ENCODE data around the gene KLC1. TPM values are rescaled to one million over a fixed set of nuclear protein-coding genes. Genes with fewer than 3 reads are reported as not detected.
A peak's percentile ranks its signal among the peaks of the same experiment; 100 is the strongest.
"Not testable (repeated sequence)": the region's sequence is repeated elsewhere in the genome, so short reads cannot be mapped to it uniquely, and the experiment has no call there.

The KLC1 gene
- total and polyA plus RNA-seq, 4 donors: 207 to 505 (median 402) TPM

DNA sequence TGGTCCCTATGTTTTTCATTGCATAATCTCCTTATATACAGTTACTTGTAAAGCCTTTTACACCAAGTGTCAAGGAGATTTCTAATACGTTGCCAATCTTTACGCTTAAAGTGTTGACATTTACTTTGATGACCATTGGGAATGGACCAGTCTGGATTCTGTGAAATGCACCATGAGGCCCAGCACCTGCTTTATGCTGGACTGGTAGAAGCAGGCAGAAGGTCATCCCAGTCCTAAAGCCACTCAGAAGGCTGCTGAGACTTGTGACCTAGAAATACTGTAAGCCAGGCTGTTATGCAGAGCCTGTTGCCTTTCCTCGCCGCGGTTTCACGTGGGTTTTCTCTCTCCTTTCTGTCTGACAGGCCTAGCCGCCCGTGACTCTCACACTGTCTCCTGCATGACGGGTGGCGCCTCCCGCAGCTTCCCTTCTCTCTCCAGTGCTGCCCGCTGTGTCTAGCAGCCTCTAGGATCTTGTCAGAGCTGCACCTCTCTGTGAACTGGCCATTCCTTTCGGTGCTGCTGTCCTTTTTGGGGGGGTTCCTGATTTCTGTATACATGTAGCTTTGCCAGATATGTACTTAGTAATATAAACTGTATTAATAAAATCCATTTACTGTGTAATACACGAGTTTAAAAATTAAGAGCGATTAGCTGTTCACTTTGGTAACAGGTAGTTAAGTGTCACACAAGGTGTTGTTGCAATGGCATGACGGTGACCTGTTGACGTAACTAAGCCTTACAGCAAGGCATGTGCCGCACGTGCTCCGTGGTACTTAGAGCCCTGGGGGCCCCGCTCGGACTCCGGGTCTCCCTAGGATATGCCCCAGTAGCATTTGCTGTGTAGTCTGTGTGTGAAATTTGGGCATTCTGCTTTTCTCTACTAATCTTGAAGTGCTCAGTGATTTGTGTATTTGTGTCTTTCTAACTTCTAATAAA, 56.5 kb downstream of the KLC1 start:
- no peak for DNase-seq (ENCODE audit: low read depth in 4 of 6, low spot score in 6 of 6)
- Histone ChIP-seq H3K36me3 (ENCODE audit: control insufficient read depth, insufficient read depth, low read length) (peaks cover 60% of the 10 kb centered on the region), H3K4me3 (ENCODE audit: low read depth, low read length) (no peak overlapping the region), H3K27me3 (ENCODE audit: control insufficient read depth, insufficient read depth, low read length) (no peaks in the 10 kb centered on the region), H3K27ac (ENCODE audit: low read depth, low read length) (no peak overlapping the region), H3K4me1 (ENCODE audit: control insufficient read depth, insufficient read depth, low read length) (peaks cover 13% of the 10 kb centered on the region), H3K9me3 (ENCODE audit: control insufficient read depth, insufficient read depth, low read length) (no peaks in the 10 kb centered on the region)
- WGBS (ENCODE audit: insufficient coverage): 91% methylated on average over 17 of the region's 23 CpGs

- DNase-seq (ENCODE audit: low read depth in 4 of 6, low spot score in 6 of 6): peak in 1 of 6 donors; percentile 0
- 96% methylated on average over 12 of the region's 19 CpGs for WGBS (ENCODE audit: insufficient coverage)
- Histone ChIP-seq H3K27me3 (ENCODE audit: control insufficient read depth, insufficient read depth, low read length) (no peaks in the 10 kb centered on the region), H3K36me3 (ENCODE audit: control insufficient read depth, insufficient read depth, low read length) (peaks cover 48% of the 10 kb centered on the region), H3K4me1 (ENCODE audit: control insufficient read depth, insufficient read depth, low read length) (peaks cover 13% of the 10 kb centered on the region), H3K4me3 (ENCODE audit: low read depth, low read length) (no peak overlapping the region), H3K9me3 (ENCODE audit: control insufficient read depth, insufficient read depth, low read length) (no peaks in the 10 kb centered on the region), H3K27ac (ENCODE audit: low read depth, low read length) (no peak overlapping the region)
Measured at GRCh38 chr14:103686831-103687485, 57.9 kb downstream of the KLC1 start.

GRCh38 chr14:103687712-103688111, 58.7 kb downstream of the KLC1 start:
- Histone ChIP-seq H3K36me3 (ENCODE audit: control insufficient read depth, insufficient read depth, low read length) (peaks cover 54% of the 10 kb centered on the region), H3K9me3 (ENCODE audit: control insufficient read depth, insufficient read depth, low read length) (no peaks in the 10 kb centered on the region), H3K4me3 (ENCODE audit: low read depth, low read length) (no peak overlapping the region), H3K27ac (ENCODE audit: low read depth, low read length) (no peak overlapping the region), H3K4me1 (ENCODE audit: control insufficient read depth, insufficient read depth, low read length) (peaks cover 13% of the 10 kb centered on the region), H3K27me3 (ENCODE audit: control insufficient read depth, insufficient read depth, low read length) (no peaks in the 10 kb centered on the region)
- DNase-seq (ENCODE audit: low read depth in 4 of 6, low spot score in 6 of 6): no peak
- WGBS (ENCODE audit: insufficient coverage): 93% methylated on average over 2 of the region's 4 CpGs

- H3K36me3 ChIP-seq (ENCODE audit: control insufficient read depth, insufficient read depth, low read length): peaks cover 55% of the 10 kb centered on the region
- H3K27ac ChIP-seq (ENCODE audit: low read depth, low read length): peak overlapping the region; percentile 52
- no peak overlapping the region for H3K4me3 ChIP-seq (ENCODE audit: low read depth, low read length)
- WGBS (ENCODE audit: insufficient coverage): 95% methylated on average over 3 of the region's 5 CpGs
- no peaks in the 10 kb centered on the region for H3K27me3 ChIP-seq (ENCODE audit: control insufficient read depth, insufficient read depth, low read length)
- DNase-seq (ENCODE audit: low read depth in 4 of 6, low spot score in 6 of 6): no peak
- peaks cover 13% of the 10 kb centered on the region for H3K4me1 ChIP-seq (ENCODE audit: control insufficient read depth, insufficient read depth, low read length)
- H3K9me3 ChIP-seq (ENCODE audit: control insufficient read depth, insufficient read depth, low read length): no peaks in the 10 kb centered on the region
Measured at GRCh38 chr14:103688441-103688840, 59.4 kb downstream of the KLC1 start.

- peaks cover 55% of the 10 kb centered on the region for H3K36me3 ChIP-seq (ENCODE audit: control insufficient read depth, insufficient read depth, low read length)
- H3K4me1 ChIP-seq (ENCODE audit: control insufficient read depth, insufficient read depth, low read length): peaks cover 13% of the 10 kb centered on the region
- no peak overlapping the region for H3K4me3 ChIP-seq (ENCODE audit: low read depth, low read length)
- H3K27me3 ChIP-seq (ENCODE audit: control insufficient read depth, insufficient read depth, low read length): no peaks in the 10 kb centered on the region
- peak overlapping the region; percentile 52 for H3K27ac ChIP-seq (ENCODE audit: low read depth, low read length)
- peak; percentile 40 to 86 (median 68) for DNase-seq (ENCODE audit: low read depth in 4 of 6, low spot score in 6 of 6)
- no peaks in the 10 kb centered on the region for H3K9me3 ChIP-seq (ENCODE audit: control insufficient read depth, insufficient read depth, low read length)
- WGBS (ENCODE audit: insufficient coverage): 41% methylated on average over 9 of the region's 16 CpGs
Measured at GRCh38 chr14:103688906-103689902, 60.2 kb downstream of the KLC1 start.

- no peak for DNase-seq (ENCODE audit: low read depth in 4 of 6, low spot score in 6 of 6)
- H3K27ac ChIP-seq (ENCODE audit: low read depth, low read length): no peak overlapping the region
- H3K27me3 ChIP-seq (ENCODE audit: control insufficient read depth, insufficient read depth, low read length): no peaks in the 10 kb centered on the region
- peaks cover 11% of the 10 kb centered on the region for H3K4me1 ChIP-seq (ENCODE audit: control insufficient read depth, insufficient read depth, low read length)
- H3K9me3 ChIP-seq (ENCODE audit: control insufficient read depth, insufficient read depth, low read length): no peaks in the 10 kb centered on the region
- WGBS (ENCODE audit: insufficient coverage): 87% methylated on average over 8 of the region's 8 CpGs
- peaks cover 53% of the 10 kb centered on the region for H3K36me3 ChIP-seq (ENCODE audit: control insufficient read depth, insufficient read depth, low read length)
- H3K4me3 ChIP-seq (ENCODE audit: low read depth, low read length): no peak overlapping the region
Measured at GRCh38 chr14:103690332-103690731, 61.3 kb downstream of the KLC1 start.

DNA sequence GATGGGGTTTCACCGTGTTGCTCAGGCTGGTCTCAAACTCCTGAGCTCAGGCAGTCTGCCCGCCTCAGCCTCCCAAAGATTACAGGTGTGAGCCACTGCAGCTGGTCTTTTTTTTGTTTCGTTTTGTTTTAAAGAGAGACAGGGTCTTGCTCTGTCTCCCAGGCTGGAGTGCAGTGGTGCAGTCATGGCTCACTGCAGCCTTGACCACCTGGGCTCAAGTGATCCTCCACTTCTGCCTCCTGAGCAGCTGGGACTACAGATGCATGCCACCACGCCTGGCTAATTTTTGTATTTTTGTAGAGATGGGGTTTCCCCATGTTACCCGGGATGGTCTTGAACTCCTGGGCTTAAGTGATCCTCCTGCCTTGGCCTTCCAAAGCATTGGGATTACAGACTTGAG, 62.6 kb downstream of the KLC1 start:
- not testable (repeated sequence) for H3K27ac ChIP-seq (ENCODE audit: low read depth, low read length); H3K9me3 ChIP-seq (ENCODE audit: control insufficient read depth, insufficient read depth, low read length); DNase-seq (ENCODE audit: low read depth in 4 of 6, low spot score in 6 of 6); H3K27me3 ChIP-seq (ENCODE audit: control insufficient read depth, insufficient read depth, low read length); H3K4me3 ChIP-seq (ENCODE audit: low read depth, low read length)
- Histone ChIP-seq H3K36me3 (ENCODE audit: control insufficient read depth, insufficient read depth, low read length) (peaks cover 57% of the 10 kb centered on the region), H3K4me1 (ENCODE audit: control insufficient read depth, insufficient read depth, low read length) (peaks cover 25% of the 10 kb centered on the region)
- WGBS (ENCODE audit: insufficient coverage): 97% methylated on average over 3 of the region's 5 CpGs

DNA sequence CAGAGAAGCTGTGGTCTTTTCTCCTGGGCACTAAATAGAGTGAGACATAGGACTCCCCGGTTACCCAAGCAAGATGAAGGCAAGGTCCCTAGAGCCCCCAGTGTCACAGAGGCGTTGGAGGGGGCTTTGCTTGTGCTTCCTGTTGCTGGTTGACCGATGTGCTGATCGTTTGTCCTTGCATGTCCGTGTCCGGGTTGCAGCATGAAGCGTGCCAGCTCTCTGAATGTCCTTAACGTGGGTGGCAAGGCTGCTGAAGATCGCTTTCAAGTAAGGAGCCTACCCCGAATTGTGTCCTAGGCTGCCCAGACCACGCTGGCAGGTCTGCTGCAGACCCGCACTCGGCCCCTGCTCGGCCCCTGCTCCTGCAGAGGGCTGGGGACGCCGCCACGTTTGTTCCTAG, 63.1 kb downstream of the KLC1 start:
- Histone ChIP-seq H3K9me3 (ENCODE audit: control insufficient read depth, insufficient read depth, low read length) (no peaks in the 10 kb centered on the region), H3K27me3 (ENCODE audit: control insufficient read depth, insufficient read depth, low read length) (no peaks in the 10 kb centered on the region), H3K36me3 (ENCODE audit: control insufficient read depth, insufficient read depth, low read length) (peaks cover 54% of the 10 kb centered on the region), H3K4me3 (ENCODE audit: low read depth, low read length) (no peak overlapping the region), H3K4me1 (ENCODE audit: control insufficient read depth, insufficient read depth, low read length) (peaks cover 30% of the 10 kb centered on the region), H3K27ac (ENCODE audit: low read depth, low read length) (no peak overlapping the region)
- no peak for DNase-seq (ENCODE audit: low read depth in 4 of 6, low spot score in 6 of 6)
- WGBS (ENCODE audit: insufficient coverage): 94% methylated on average over 13 of the region's 17 CpGs

DNA sequence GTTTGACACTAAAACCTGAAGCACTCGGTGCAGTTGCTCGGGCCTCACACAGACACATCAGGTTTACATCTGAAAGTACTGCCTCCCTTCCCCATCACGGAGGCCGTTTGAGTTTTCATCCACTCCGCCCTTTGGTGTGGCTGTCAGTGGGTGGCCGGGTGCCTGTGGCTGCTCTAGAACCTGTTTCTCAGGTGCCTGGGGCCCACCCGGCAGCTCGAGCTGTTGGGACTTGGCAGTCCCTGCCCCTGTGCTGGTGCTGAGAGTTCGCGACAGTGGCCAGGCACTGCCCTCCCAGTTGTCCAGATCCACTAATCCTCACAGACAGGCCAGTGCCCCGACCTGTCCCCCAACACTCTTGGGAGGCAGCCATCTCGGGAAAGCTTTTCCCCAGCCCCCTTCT, 63.9 kb downstream of the KLC1 start:
- WGBS (ENCODE audit: insufficient coverage): 87% methylated on average over 10 of the region's 12 CpGs
- DNase-seq (ENCODE audit: low read depth in 4 of 6, low spot score in 6 of 6): no peak
- peaks cover 56% of the 10 kb centered on the region for H3K36me3 ChIP-seq (ENCODE audit: control insufficient read depth, insufficient read depth, low read length)
- H3K4me3 ChIP-seq (ENCODE audit: low read depth, low read length): no peak overlapping the region
- no peaks in the 10 kb centered on the region for H3K27me3 ChIP-seq (ENCODE audit: control insufficient read depth, insufficient read depth, low read length)
- H3K4me1 ChIP-seq (ENCODE audit: control insufficient read depth, insufficient read depth, low read length): peaks cover 37% of the 10 kb centered on the region
- no peaks in the 10 kb centered on the region for H3K9me3 ChIP-seq (ENCODE audit: control insufficient read depth, insufficient read depth, low read length)
- no peak overlapping the region for H3K27ac ChIP-seq (ENCODE audit: low read depth, low read length)

All from spinal cord (tissue), 10 donors.